Central memory CD8-positive, alpha-beta T cell (primary cell): Measurements from ENCODE around the gene MYMX.
A peak's percentile ranks its signal among the peaks of the same experiment; 100 is the strongest.
"Not testable (repeated sequence)": the region's sequence is repeated elsewhere in the genome, so short reads cannot be mapped to it uniquely, and the experiment has no call there.

ENCODE experiments used
- ATAC-seq: fragments of 150-1000 bp; cut with Tn5 transposase; replicated peaks from 2 replicates; pipeline ENCODE4 v1.10.0; 2022; ENCODE audit warnings: mild to moderate bottlenecking, moderate FRiP score, moderate number of reproducible peaks; ENCODE audit not compliant: poor library complexity, severe bottlenecking; ENCODE audit errors: extremely low read depth
- DNase-seq, 2 donors: peaks; one replicate each; pipeline ENCODE4 v3.0.0; 2021; ENCODE audit warnings: low spot score in 2 of 2
- H3K27ac Mint-ChIP-seq: one replicate; pipeline ENCODE4 v1.8.0; 2022; ENCODE audit warnings: low read depth, mild to moderate bottlenecking, moderate library complexity, mixed read lengths
- H3K27me3 Mint-ChIP-seq: one replicate; pipeline ENCODE4 v1.8.0; 2022; ENCODE audit warnings: mixed read lengths
- H3K36me3 Mint-ChIP-seq: one replicate; pipeline ENCODE4 v1.8.0; 2022; ENCODE audit warnings: mild to moderate bottlenecking, moderate library complexity, mixed read lengths; ENCODE audit not compliant: insufficient read depth
- H3K4me1 Mint-ChIP-seq: one replicate; pipeline ENCODE4 v1.8.0; 2022; ENCODE audit warnings: mixed read lengths
- H3K4me3 Mint-ChIP-seq: one replicate; pipeline ENCODE4 v1.8.0; 2022; ENCODE audit warnings: mild to moderate bottlenecking, moderate library complexity, mixed read lengths
- H3K9me3 Mint-ChIP-seq: one replicate; pipeline ENCODE4 v1.8.0; 2022; ENCODE audit warnings: mixed read lengths

The MYMX gene

GRCh38 chr6:44225579-44226325 lies 9.0 kb downstream of the MYMX start:
- peaks cover 18% of the 10 kb centered on the region for H3K4me1 Mint-ChIP-seq
- H3K36me3 Mint-ChIP-seq, result no peaks in the 10 kb centered on the region
- no peaks in the 10 kb centered on the region for H3K9me3 Mint-ChIP-seq
- no peak overlapping the region for H3K27ac Mint-ChIP-seq
- no peak overlapping the region for H3K4me3 Mint-ChIP-seq
- no peaks in the 10 kb centered on the region for H3K27me3 Mint-ChIP-seq
- no peak for ATAC-seq
- no peak for DNase-seq

GRCh38 chr6:44226368-44227147 lies 9.8 kb downstream of the MYMX start:
- Mint-ChIP-seq H3K27ac (no peak overlapping the region), H3K27me3 (no peaks in the 10 kb centered on the region), H3K9me3 (no peaks in the 10 kb centered on the region), H3K36me3 (no peaks in the 10 kb centered on the region), H3K4me3 (no peak overlapping the region), H3K4me1 (peaks cover 18% of the 10 kb centered on the region)
- DNase-seq (no peak), ATAC-seq (no peak)

- H3K9me3 Mint-ChIP-seq, result no peaks in the 10 kb centered on the region
- no peak overlapping the region for H3K27ac Mint-ChIP-seq
- peaks cover 18% of the 10 kb centered on the region for H3K4me1 Mint-ChIP-seq
- DNase-seq, result no peak
- no peaks in the 10 kb centered on the region for H3K36me3 Mint-ChIP-seq
- no peak for ATAC-seq
- no peaks in the 10 kb centered on the region for H3K27me3 Mint-ChIP-seq
- no peak overlapping the region for H3K4me3 Mint-ChIP-seq
Observed at GRCh38 chr6:44227148-44227793, 10.5 kb downstream of the MYMX start.

- H3K27me3 Mint-ChIP-seq, result no peaks in the 10 kb centered on the region
- H3K27ac Mint-ChIP-seq, result no peak overlapping the region
- H3K4me3 Mint-ChIP-seq, result no peak overlapping the region
- H3K4me1 Mint-ChIP-seq, result peaks cover 13% of the 10 kb centered on the region
- no peaks in the 10 kb centered on the region for H3K36me3 Mint-ChIP-seq
- no peaks in the 10 kb centered on the region for H3K9me3 Mint-ChIP-seq
- no peak for ATAC-seq
- no peak for DNase-seq
Observed at GRCh38 chr6:44228031-44228430, 11.3 kb downstream of the MYMX start.

GRCh38 chr6:44228433-44228832 lies 11.7 kb downstream of the MYMX start:
- Mint-ChIP-seq H3K9me3 (no peaks in the 10 kb centered on the region), H3K4me1 (peaks cover 11% of the 10 kb centered on the region), H3K27ac (no peak overlapping the region), H3K4me3 (no peak overlapping the region), H3K27me3 (no peaks in the 10 kb centered on the region), H3K36me3 (no peaks in the 10 kb centered on the region)
- ATAC-seq, result no peak
- DNase-seq, result no peak

GRCh38 chr6:44228836-44229235 lies 12.1 kb downstream of the MYMX start:
- Mint-ChIP-seq H3K9me3 (no peaks in the 10 kb centered on the region), H3K27me3 (no peaks in the 10 kb centered on the region), H3K36me3 (no peaks in the 10 kb centered on the region), H3K27ac (no peak overlapping the region), H3K4me3 (no peak overlapping the region), H3K4me1 (peaks cover 15% of the 10 kb centered on the region)
- DNase-seq (no peak), ATAC-seq (no peak)

- DNase-seq, result no peak
- Mint-ChIP-seq H3K27me3 (no peaks in the 10 kb centered on the region), H3K36me3 (no peaks in the 10 kb centered on the region), H3K4me3 (no peak overlapping the region), H3K9me3 (no peaks in the 10 kb centered on the region), H3K4me1 (peaks cover 8% of the 10 kb centered on the region), H3K27ac (no peak overlapping the region)
- ATAC-seq, result no peak
Observed at GRCh38 chr6:44229376-44230033, 12.8 kb downstream of the MYMX start.

- H3K36me3 Mint-ChIP-seq, result no peaks in the 10 kb centered on the region
- no peak for DNase-seq
- no peak for ATAC-seq
- H3K4me1 Mint-ChIP-seq, result peaks cover 5% of the 10 kb centered on the region
- H3K4me3 Mint-ChIP-seq, result no peak overlapping the region
- no peaks in the 10 kb centered on the region for H3K27me3 Mint-ChIP-seq
- H3K27ac Mint-ChIP-seq, result no peak overlapping the region
- H3K9me3 Mint-ChIP-seq, result no peaks in the 10 kb centered on the region
Observed at GRCh38 chr6:44230034-44230675, 13.4 kb downstream of the MYMX start.

- H3K27me3 Mint-ChIP-seq, H3K27ac Mint-ChIP-seq, H3K4me1 Mint-ChIP-seq, H3K4me3 Mint-ChIP-seq, ATAC-seq, H3K9me3 Mint-ChIP-seq, DNase-seq, H3K36me3 Mint-ChIP-seq: not testable (repeated sequence)
Observed at GRCh38 chr6:44231426-44231825, 14.7 kb downstream of the MYMX start.

- no peaks in the 10 kb centered on the region for H3K27me3 Mint-ChIP-seq
- H3K9me3 Mint-ChIP-seq, result no peaks in the 10 kb centered on the region
- H3K4me1 Mint-ChIP-seq, result peaks cover 13% of the 10 kb centered on the region
- H3K36me3 Mint-ChIP-seq, result peaks cover 8% of the 10 kb centered on the region
- DNase-seq (no peak), ATAC-seq (no peak)
- no peak overlapping the region for H3K4me3 Mint-ChIP-seq
- peak overlapping the region; percentile 68 for H3K27ac Mint-ChIP-seq
Observed at GRCh38 chr6:44232676-44233566, 16.2 kb downstream of the MYMX start.

GRCh38 chr6:44233567-44234100 lies 16.9 kb downstream of the MYMX start:
- no peak overlapping the region for H3K4me3 Mint-ChIP-seq

More at GRCh38 chr6:44233567-44234100, 16.9 kb downstream of the MYMX start:
- Mint-ChIP-seq H3K27me3 (no peaks in the 10 kb centered on the region), H3K27ac (no peak overlapping the region), H3K9me3 (no peaks in the 10 kb centered on the region), H3K36me3 (peaks cover 8% of the 10 kb centered on the region), H3K4me1 (peaks cover 20% of the 10 kb centered on the region)
- no peak for ATAC-seq
- DNase-seq, result no peak
